HCT116 (cell line): ENCODE measurements around the gene SPRED2.

Source experiments
- ATF3 ChIP-seq: IDR thresholded peaks from 2 replicates; pipeline ENCODE4 v1.6.1; 2012
- CTCF ChIP-seq, 3 experiments: fragments of 200-600 bp in 1 of 3; sonication (generic) in 1 of 3; IDR thresholded peaks in 2 of 3; conservative IDR thresholded peaks in 1 of 3; 2 replicates each; pipeline ENCODE4 v1.5.1; 2012 to 2017; ENCODE audit warnings: low read depth in 2 of 3, low read length in 2 of 3, antibody characterized with exemption in 1 of 3, borderline replicate concordance in 1 of 3, control low read depth in 1 of 3, mild to moderate bottlenecking in 1 of 3, mixed read lengths in 1 of 3, mixed run types in 1 of 3, moderate library complexity in 1 of 3; ENCODE audit not compliant: insufficient read depth in 1 of 3
- EZH2 ChIP-seq: fragments of 200-600 bp; sonication (generic); IDR thresholded peaks from 2 replicates; pipeline ENCODE4 v1.6.1; 2017; ENCODE audit warnings: antibody characterized with exemption, mixed run types
- EZH2phosphoT487 ChIP-seq: fragments of 200-600 bp; IDR thresholded peaks from 2 replicates; pipeline ENCODE4 v1.6.1; 2018; ENCODE audit warnings: antibody characterized with exemption, borderline replicate concordance
- POLR2A ChIP-seq: IDR thresholded peaks from 2 replicates; pipeline ENCODE4 v1.7.0; 2011; ENCODE audit warnings: borderline replicate concordance; ENCODE audit not compliant: insufficient read depth, insufficient read length; ENCODE audit errors: extremely low read depth
- POLR2AphosphoS5 ChIP-seq: IDR thresholded peaks from 2 replicates; pipeline ENCODE4 v1.6.1; 2011; ENCODE audit warnings: mild to moderate bottlenecking, low read depth, low read length, moderate library complexity
- RAD21 ChIP-seq: IDR thresholded peaks from 2 replicates; pipeline ENCODE4 v1.6.1; 2012; ENCODE audit warnings: low read depth, mild to moderate bottlenecking
- SIN3A ChIP-seq: IDR thresholded peaks from 2 replicates; pipeline ENCODE4 v1.6.1; 2012; ENCODE audit warnings: low read depth
- SP1 ChIP-seq: IDR thresholded peaks from 2 replicates; pipeline ENCODE4 v1.6.1; 2012; ENCODE audit warnings: low read depth
- ZNF274 ChIP-seq: fragments of 200-500 bp; sonication (Bioruptor generic); IDR thresholded peaks from 2 replicates; pipeline ENCODE4 v1.6.1; 2014; ENCODE audit warnings: mild to moderate bottlenecking, low read depth, low read length, inconsistent platforms
- TF ChIP-seq, protein P1 (sequence below): IDR thresholded peaks from 2 replicates; pipeline ENCODE4 v1.6.1; 2011; ENCODE audit warnings: mild to moderate bottlenecking, low read length, moderate library complexity; ENCODE audit not compliant: insufficient replicate concordance; ENCODE audit errors: extremely low read depth

DNA sequence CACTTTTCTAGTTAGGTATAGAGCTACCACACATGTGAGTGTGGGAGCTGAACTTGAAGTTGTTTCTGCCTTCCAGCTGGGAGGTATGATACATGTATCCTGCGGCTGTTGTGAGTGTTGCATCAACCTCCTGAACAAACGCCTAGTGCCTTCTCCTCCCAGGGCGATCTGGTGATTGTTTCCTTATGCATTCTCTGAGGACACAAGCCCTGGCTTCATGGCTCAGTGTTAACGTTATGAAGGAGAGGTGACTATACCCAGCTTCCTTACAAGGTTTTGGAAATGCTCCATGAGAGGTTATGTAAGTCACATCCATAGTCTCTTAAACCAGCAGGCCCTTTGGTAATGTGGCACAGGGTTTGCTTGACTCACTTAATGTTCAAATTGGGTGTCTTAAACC is 64.9 kb downstream of the SPRED2 start:
- TF ChIP-seq POLR2A (no peak), CTCF (IDR thresholded peaks at IDR 0.05 in 2 of 3, conservative IDR thresholded peaks at IDR 0.05 in 1 of 3; ENCODE audit: borderline replicate concordance in 1 of 3, insufficient read depth in 1 of 3, low read depth in 2 of 3, low read length in 2 of 3) (no peak), ATF3 (no peak), EZH2phosphoT487 (no peak), RAD21 (no peak), ZNF274 (no peak), EZH2 (no peak), POLR2AphosphoS5 (no peak), SIN3A (no peak), SP1 (no peak)
- TF ChIP-seq, protein P1, sequence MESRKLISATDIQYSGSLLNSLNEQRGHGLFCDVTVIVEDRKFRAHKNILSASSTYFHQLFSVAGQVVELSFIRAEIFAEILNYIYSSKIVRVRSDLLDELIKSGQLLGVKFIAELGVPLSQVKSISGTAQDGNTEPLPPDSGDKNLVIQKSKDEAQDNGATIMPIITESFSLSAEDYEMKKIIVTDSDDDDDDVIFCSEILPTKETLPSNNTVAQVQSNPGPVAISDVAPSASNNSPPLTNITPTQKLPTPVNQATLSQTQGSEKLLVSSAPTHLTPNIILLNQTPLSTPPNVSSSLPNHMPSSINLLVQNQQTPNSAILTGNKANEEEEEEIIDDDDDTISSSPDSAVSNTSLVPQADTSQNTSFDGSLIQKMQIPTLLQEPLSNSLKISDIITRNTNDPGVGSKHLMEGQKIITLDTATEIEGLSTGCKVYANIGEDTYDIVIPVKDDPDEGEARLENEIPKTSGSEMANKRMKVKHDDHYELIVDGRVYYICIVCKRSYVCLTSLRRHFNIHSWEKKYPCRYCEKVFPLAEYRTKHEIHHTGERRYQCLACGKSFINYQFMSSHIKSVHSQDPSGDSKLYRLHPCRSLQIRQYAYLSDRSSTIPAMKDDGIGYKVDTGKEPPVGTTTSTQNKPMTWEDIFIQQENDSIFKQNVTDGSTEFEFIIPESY = no peak
